G401 (cell line): ENCODE measurements around the gene GLT8D2. TPM values are rescaled to one million over a fixed set of nuclear protein-coding genes. Genes with fewer than 3 reads are reported as not detected.

Experiments used
- DNase-seq: peaks from one replicate; pipeline ENCODE4 v3.0.0-alpha.2; 2015; ENCODE audit warnings: low spot score
- in situ Hi-C: cut with HindIII; loops from 2 replicates; pipeline ENCODE4 v1.10.0; 2016; ENCODE audit warnings: low sequenced_read_pairs, mixed read lengths
- total RNA-seq: library from RNA; depleted of rRNA; stranded (reverse); fragments of >200 nt; shearing (Covaris generic); gene quantifications from 2 replicates; pipeline ENCODE4 v1.2.3, GENCODE V29; 2014; rRNA removed

GLT8D2 gene
- total RNA-seq, 1 experiment from 2014 or later, result 19.2 TPM

DNA sequence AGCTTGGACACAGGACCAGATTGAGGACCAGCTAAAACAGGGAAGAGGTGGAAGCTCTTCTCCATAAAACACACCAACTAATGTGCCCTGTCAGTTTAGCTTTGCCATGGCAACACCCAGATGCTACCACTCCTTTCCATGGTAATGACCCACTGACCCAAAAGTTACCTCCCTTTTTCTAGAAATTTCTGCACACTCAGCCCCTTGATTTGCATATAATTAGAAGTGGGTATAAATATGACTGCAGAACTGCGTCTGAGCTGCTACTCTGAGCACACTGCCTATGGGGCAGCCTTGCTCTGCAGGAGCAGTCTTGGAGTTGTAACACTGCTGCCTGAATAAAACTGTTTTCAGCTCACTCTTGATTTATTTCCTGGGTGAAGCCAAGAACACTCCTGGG is 87.5 kb downstream of the GLT8D2 start:
- DNase-seq, result no peak
- in situ Hi-C loops, result no loop called here

GRCh38 chr12:103960616-103961227 is 89.3 kb downstream of the GLT8D2 start:
- DNase-seq, result no peak
- in situ Hi-C loops, result no loop called here

GRCh38 chr12:103958621-103959020 is 91.4 kb downstream of the GLT8D2 start:
- in situ Hi-C loops, result no loop called here
- no peak for DNase-seq

DNA sequence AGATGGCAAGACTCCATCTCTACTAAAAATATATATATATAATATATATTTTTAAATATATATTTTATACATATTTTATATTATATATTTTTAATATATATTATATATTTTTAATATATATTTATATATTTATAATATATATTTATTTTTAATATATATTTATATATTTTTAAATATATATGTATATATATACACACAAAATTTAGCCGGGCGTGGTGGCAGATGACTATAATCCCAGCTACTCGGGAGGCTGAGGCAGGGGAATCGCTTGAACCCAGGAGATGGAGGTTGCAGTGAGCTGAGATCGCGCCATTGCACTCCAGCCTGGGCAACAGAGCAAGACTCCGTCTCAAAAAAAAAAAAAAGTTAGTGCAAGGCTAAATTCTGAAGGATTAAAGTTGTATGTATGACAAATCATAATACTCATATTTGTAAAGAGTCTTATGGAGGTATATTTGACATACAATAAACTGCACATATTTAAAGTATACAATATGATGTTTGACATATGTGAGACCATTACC is 92.1 kb downstream of the GLT8D2 start:
- in situ Hi-C loops, result no loop called here
- no peak for DNase-seq

GRCh38 chr12:103956509-103957027 is 93.4 kb downstream of the GLT8D2 start:
- in situ Hi-C loops, result no loop called here
- peak; percentile 38 for DNase-seq

DNA sequence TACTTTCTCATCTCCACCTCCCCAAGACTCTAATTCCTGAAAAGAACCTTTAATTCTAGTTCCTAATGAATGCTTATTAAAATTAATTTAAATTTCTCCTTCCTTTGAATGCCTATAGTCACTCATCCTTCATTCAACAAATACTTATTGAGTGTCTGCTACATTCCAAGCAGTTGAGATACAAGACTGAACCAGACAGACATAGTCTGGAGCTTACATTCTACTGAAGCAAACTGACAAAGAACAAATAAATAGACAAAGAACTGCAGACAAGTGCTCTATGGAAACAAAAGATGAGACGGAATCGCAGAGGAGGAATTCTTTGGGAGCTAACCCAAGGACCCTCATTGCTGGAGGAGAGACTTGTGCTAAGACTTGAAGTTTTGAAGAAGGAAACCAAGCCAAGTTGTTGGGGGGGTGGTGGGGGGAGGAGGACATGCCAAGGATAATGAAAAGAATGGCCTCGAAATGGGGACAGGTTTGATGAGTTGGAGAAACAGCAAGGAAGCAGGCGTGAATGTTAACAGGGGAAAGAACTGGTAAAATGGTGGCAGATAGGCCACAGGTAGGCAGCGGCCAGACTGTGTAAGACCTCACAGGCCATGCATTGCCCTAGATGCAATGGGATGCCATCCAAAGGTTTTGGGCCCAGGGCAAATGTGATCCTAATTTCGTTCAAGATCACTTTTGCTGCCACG is 94.0 kb downstream of the GLT8D2 start:
- in situ Hi-C loops, result no loop called here
- DNase-seq, result peak; percentile 19

- in situ Hi-C loops, result no loop called here
- no peak for DNase-seq
These were observed 97.5 kb downstream of the GLT8D2 start for GRCh38 chr12:103952497-103952896.

DNA sequence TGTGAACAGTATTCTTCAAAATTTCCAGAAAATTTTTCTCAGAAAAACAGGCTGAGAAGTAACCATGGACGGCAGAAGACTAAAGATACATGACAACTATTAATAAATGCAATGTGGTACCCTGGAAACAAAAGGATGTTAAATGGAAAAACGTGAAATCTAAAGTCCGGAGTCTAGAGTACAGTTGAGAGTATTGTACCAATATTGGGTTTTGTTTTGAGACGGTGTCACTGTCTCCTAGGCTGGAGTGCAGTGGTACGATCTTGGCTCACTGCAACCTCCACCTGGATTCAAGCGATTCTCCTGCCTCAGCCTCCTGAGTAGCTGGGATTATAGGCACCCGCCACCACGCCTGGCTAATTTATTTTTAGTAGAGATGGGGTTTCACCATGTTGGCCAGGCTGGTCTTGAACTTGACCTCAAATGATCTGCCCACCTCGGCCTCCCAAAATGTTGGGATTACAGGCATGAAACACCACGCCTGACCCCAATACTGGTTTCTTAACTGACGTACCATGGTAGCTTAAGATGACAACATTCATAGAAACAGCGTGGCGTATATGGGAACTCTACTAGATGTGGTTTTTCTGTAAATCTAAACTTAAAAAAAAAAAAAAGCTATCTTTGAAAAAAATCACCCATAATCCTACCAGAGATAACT is 101.1 kb downstream of the GLT8D2 start:
- in situ Hi-C loops, result no loop called here
- DNase-seq, result no peak

GRCh38 chr12:103947871-103948555 is 102.0 kb downstream of the GLT8D2 start:
- DNase-seq, result no peak
- in situ Hi-C loops, result no loop called here

- in situ Hi-C loops, result no loop called here
- DNase-seq, result no peak
These were observed 105.0 kb downstream of the GLT8D2 start for GRCh38 chr12:103944964-103945363.

Other genes with a start within 250 kb of the GLT8D2 start
- 4.9 and 7.6 TPM in 2 replicates for gene NT5DC3, start 209.0 kb downstream of the GLT8D2 start, total RNA-seq
- 308 and 400 TPM in 2 replicates for gene HSP90B1, start 119.8 kb downstream of the GLT8D2 start, total RNA-seq
- 30.8 and 47.5 TPM in 2 replicates for gene TDG, start 84.3 kb downstream of the GLT8D2 start, total RNA-seq
- gene HCFC2, start 14.3 kb upstream of the GLT8D2 start, total RNA-seq, result 1.8 and 3.9 TPM in 2 replicates
- gene NFYB, start 88.0 kb upstream of the GLT8D2 start, total RNA-seq, result 20.9 and 66.1 TPM in 2 replicates
- gene TXNRD1, start 165.6 kb upstream of the GLT8D2 start, total RNA-seq, result 581 and 681 TPM in 2 replicates